HEK293 (cell line): ENCODE data around the gene ZNF747.

ENCODE experiments used
- CTCF ChIP-seq: fragments of 450-650 bp; formaldehyde crosslinking; IDR thresholded peaks from 2 replicates; pipeline ENCODE4 v1.5.1; 2016; ENCODE audit warnings: missing biosample characterization, missing genetic modification characterization
- KLF16 ChIP-seq: fragments of 450-650 bp; formaldehyde crosslinking; IDR thresholded peaks from 2 replicates; pipeline ENCODE4 v1.5.1; 2017; ENCODE audit warnings: missing biosample characterization, missing genetic modification characterization
- ZBTB17 ChIP-seq: fragments of 450-650 bp; formaldehyde crosslinking; IDR thresholded peaks from 2 replicates; pipeline ENCODE4 v1.5.1; 2016; ENCODE audit warnings: missing biosample characterization, missing genetic modification characterization
- ZNF132 ChIP-seq: fragments of 450-650 bp; formaldehyde crosslinking; IDR thresholded peaks from 2 replicates; pipeline ENCODE4 v1.5.1; 2017; ENCODE audit warnings: missing biosample characterization, missing genetic modification characterization, borderline replicate concordance
- ZNF548 ChIP-seq: fragments of 450-650 bp; formaldehyde crosslinking; IDR thresholded peaks from 2 replicates; pipeline ENCODE4 v1.5.1; 2016; ENCODE audit warnings: missing biosample characterization, missing genetic modification characterization

GRCh38 chr16:30569281-30569680 is 34.6 kb upstream of the ZNF747 start:
- TF ChIP-seq KLF16 (tag by site-specific recombination) (no peak), ZNF548 (tag by site-specific recombination) (no peak), CTCF (tag by site-specific recombination) (no peak), ZNF132 (tag by site-specific recombination) (no peak), ZBTB17 (tag by site-specific recombination) (0 out of 2 replicates have a peak, but pooled peaks have one; percentile 15)
